ENCODE measurements around the gene WDR74. TPM values are rescaled to one million over a fixed set of nuclear protein-coding genes. Genes with fewer than 3 reads are reported as not detected.

WDR74 gene
- total and polyA plus RNA-seq, 2 of the 13 experiments (the other 11 are each of a cell fraction or from before 2014, with no cell fraction given): 77.0 to 83.3 TPM

GRCh38 chr11:62854825-62855570, 15.6 kb upstream of the WDR74 start (continued):
- TF ChIP-seq ZHX1 (CRISPR knock-in tag; IDR thresholded peaks at IDR 0.05; ENCODE audit: low read depth) (0 out of 2 replicates have a peak, but pooled peaks have one; percentile 7), CREBL2 (CRISPR knock-in tag; IDR thresholded peaks at IDR 0.05; ENCODE audit: borderline replicate concordance) (no peak), ZNF572 (CRISPR knock-in tag; IDR thresholded peaks at IDR 0.05) (no peak), RBFOX2 (IDR thresholded peaks at IDR 0.05; ENCODE audit: low read depth, low read length) (peak; percentile 53; the same call in 1 of the 2 replicates), ZNF33B (CRISPR knock-in tag; IDR thresholded peaks at IDR 0.05) (0 out of 2 replicates have a peak, but pooled peaks have one; percentile 8), ZNF747 (CRISPR knock-in tag; IDR thresholded peaks at IDR 0.05; ENCODE audit: borderline replicate concordance) (no peak), HMG20B (CRISPR knock-in tag; conservative IDR thresholded peaks at IDR 0.05) (no peak), BRCA1 (CRISPR knock-in tag; IDR thresholded peaks at IDR 0.05) (no peak), NFATC3 (CRISPR knock-in tag; IDR thresholded peaks at IDR 0.05) (no peak)

Measured in HepG2 (cell line).